Chondrocyte (in vitro differentiated cells): ENCODE data around the gene MED8. TPM values are rescaled to one million over a fixed set of nuclear protein-coding genes. Genes with fewer than 3 reads are reported as not detected.

Source experiments
- DNase-seq: peaks from one replicate; pipeline ENCODE4 v3.0.0; 2021; ENCODE audit warnings: mixed read lengths, low spot score
- H3K27ac Mint-ChIP-seq: one replicate; pipeline ENCODE4 v1.8.0; 2021; ENCODE audit warnings: mild to moderate bottlenecking, moderate library complexity, mixed read lengths; ENCODE audit not compliant: unreplicated experiment
- H3K27me3 Mint-ChIP-seq: 2 replicates; pipeline ENCODE4 v1.8.0; 2021; ENCODE audit warnings: low read depth, mixed read lengths
- H3K36me3 Mint-ChIP-seq: 2 replicates; pipeline ENCODE4 v1.8.0; 2021; ENCODE audit warnings: low read depth, mixed read lengths
- H3K4me1 Mint-ChIP-seq: 2 replicates; pipeline ENCODE4 v1.8.0; 2021; ENCODE audit warnings: low read depth, mild to moderate bottlenecking, mixed read lengths
- H3K4me3 Mint-ChIP-seq: one replicate; pipeline ENCODE4 v1.8.0; 2021; ENCODE audit warnings: mild to moderate bottlenecking, moderate library complexity, mixed read lengths; ENCODE audit not compliant: unreplicated experiment
- H3K9me3 Mint-ChIP-seq: 2 replicates; pipeline ENCODE4 v1.8.0; 2021; ENCODE audit warnings: low read depth, mixed read lengths
- CTCF ChIP-seq: fragments of 200-600 bp; sonication (generic); IDR thresholded peaks from 2 replicates; pipeline ENCODE4 v1.5.0; 2021; ENCODE audit warnings: antibody characterized with exemption, mild to moderate bottlenecking, moderate library complexity
- total RNA-seq: library from RNA; stranded (reverse); gene quantifications from 3 replicates; pipeline ENCODE4 v1.2.1, GENCODE V29; 2021

MED8 gene
- total RNA-seq, 1 donor from 2014 or later = 48.4 TPM

GRCh38 chr1:43348343-43348808 lies 41.2 kb downstream of the MED8 start:
- DNase-seq = no peak
- H3K9me3 Mint-ChIP-seq = no peaks in the 10 kb centered on the region
- H3K36me3 Mint-ChIP-seq = no peaks in the 10 kb centered on the region
- H3K4me3 Mint-ChIP-seq = peak overlapping the region; percentile 57
- no peaks in the 10 kb centered on the region for H3K27me3 Mint-ChIP-seq
- H3K27ac Mint-ChIP-seq = no peak overlapping the region
- peaks cover 28% of the 10 kb centered on the region for H3K4me1 Mint-ChIP-seq
- TF ChIP-seq CTCF = no peak

GRCh38 chr1:43346636-43347035 lies 43.0 kb downstream of the MED8 start:
- no peak for TF ChIP-seq CTCF
- Mint-ChIP-seq H3K27ac (no peak overlapping the region), H3K36me3 (no peaks in the 10 kb centered on the region), H3K9me3 (no peaks in the 10 kb centered on the region), H3K4me1 (peaks cover 28% of the 10 kb centered on the region), H3K27me3 (no peaks in the 10 kb centered on the region), H3K4me3 (no peak overlapping the region)
- no peak for DNase-seq

- H3K36me3 Mint-ChIP-seq = no peaks in the 10 kb centered on the region
- no peak overlapping the region for H3K4me3 Mint-ChIP-seq
- peaks cover 25% of the 10 kb centered on the region for H3K4me1 Mint-ChIP-seq
- H3K27me3 Mint-ChIP-seq = no peaks in the 10 kb centered on the region
- no peak for DNase-seq
- H3K9me3 Mint-ChIP-seq = no peaks in the 10 kb centered on the region
- no peak overlapping the region for H3K27ac Mint-ChIP-seq
- no peak for TF ChIP-seq CTCF
Observed at GRCh38 chr1:43345120-43345519, 44.5 kb downstream of the MED8 start.

GRCh38 chr1:43344267-43344850 lies 45.2 kb downstream of the MED8 start:
- Mint-ChIP-seq H3K4me1 (peaks cover 17% of the 10 kb centered on the region), H3K4me3 (no peak overlapping the region), H3K27me3 (no peaks in the 10 kb centered on the region), H3K9me3 (no peaks in the 10 kb centered on the region), H3K27ac (peak overlapping the region; percentile 13), H3K36me3 (no peaks in the 10 kb centered on the region)
- DNase-seq = no peak
- TF ChIP-seq CTCF = no peak

- Mint-ChIP-seq H3K27me3 (no peaks in the 10 kb centered on the region), H3K4me1 (peaks cover 11% of the 10 kb centered on the region), H3K4me3 (no peak overlapping the region), H3K27ac (no peak overlapping the region), H3K36me3 (no peaks in the 10 kb centered on the region), H3K9me3 (no peaks in the 10 kb centered on the region)
- no peak for TF ChIP-seq CTCF
- DNase-seq = no peak
Observed at GRCh38 chr1:43340559-43340958, 49.0 kb downstream of the MED8 start.
